Activated naive CD8-positive, alpha-beta T cell treated with anti-CD3 and anti-CD28 coated beads, Interleukin-2, amount 50 U/mL, for 24 hours (primary cell): ENCODE results near the gene WWC1.

Source experiments
- ATAC-seq: fragments of 150-1000 bp; cut with Tn5 transposase; one replicate; pipeline ENCODE4 v1.10.0; 2021
- DNase-seq: peaks from one replicate; pipeline ENCODE4 v3.0.0; 2021
- H3K27ac Mint-ChIP-seq: one replicate; pipeline ENCODE4 v1.8.0; 2021; ENCODE audit warnings: mild to moderate bottlenecking, mixed read lengths
- H3K27me3 Mint-ChIP-seq: one replicate; pipeline ENCODE4 v1.8.0; 2021; ENCODE audit warnings: mixed read lengths
- H3K36me3 Mint-ChIP-seq: one replicate; pipeline ENCODE4 v1.8.0; 2021; ENCODE audit warnings: low read depth, mixed read lengths
- H3K4me1 Mint-ChIP-seq: one replicate; pipeline ENCODE4 v1.8.0; 2021; ENCODE audit warnings: mixed read lengths
- H3K4me3 Mint-ChIP-seq: one replicate; pipeline ENCODE4 v1.8.0; 2021; ENCODE audit warnings: mild to moderate bottlenecking, moderate library complexity, mixed read lengths
- H3K9me3 Mint-ChIP-seq: one replicate; pipeline ENCODE4 v1.8.0; 2021; ENCODE audit warnings: mixed read lengths

WWC1 gene

DNA sequence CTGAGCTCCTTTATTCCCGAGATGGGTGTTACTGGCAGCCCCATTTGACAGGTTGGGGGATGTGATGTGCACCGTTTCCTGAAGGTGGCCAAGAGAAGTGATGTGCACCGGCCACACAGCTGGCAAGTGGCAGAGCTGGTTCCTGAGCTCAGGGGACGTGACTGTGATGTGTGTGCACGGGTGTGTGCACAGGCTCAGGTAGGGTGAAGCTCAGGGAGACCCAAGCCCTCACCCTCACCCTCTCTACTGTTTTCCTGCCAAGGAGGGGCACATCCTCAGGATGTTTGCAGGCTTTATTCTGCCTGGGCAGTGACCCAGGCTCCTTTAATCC is 56.6 kb downstream of the WWC1 start:
- Mint-ChIP-seq H3K27me3 (peaks cover 4% of the 10 kb centered on the region), H3K36me3 (no peaks in the 10 kb centered on the region), H3K9me3 (no peaks in the 10 kb centered on the region), H3K4me1 (no peaks in the 10 kb centered on the region), H3K4me3 (no peak overlapping the region), H3K27ac (no peak overlapping the region)
- DNase-seq (no peak), ATAC-seq (no peak)

DNA sequence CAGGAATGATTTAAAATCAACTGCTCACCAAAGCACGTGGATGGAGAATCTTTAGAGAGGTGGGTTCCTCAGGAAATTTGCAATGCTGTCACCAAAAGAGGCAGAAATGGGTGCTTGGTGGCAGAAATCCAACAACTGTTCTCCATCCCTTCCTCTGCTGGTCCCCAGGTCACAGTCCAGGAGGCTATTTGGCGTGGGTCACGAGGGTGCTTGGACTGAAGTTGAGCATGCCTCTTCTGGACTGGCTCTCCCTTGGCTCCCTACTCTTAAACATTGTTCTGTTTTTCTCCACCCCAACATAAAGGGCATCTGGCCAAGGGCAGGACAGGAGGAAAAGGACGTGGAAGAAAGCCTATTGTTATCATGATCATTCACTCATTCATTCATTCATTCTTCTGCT is 58.9 kb downstream of the WWC1 start:
- Mint-ChIP-seq H3K4me1 (no peaks in the 10 kb centered on the region), H3K4me3 (no peak overlapping the region), H3K9me3 (no peaks in the 10 kb centered on the region), H3K36me3 (no peaks in the 10 kb centered on the region), H3K27ac (no peak overlapping the region), H3K27me3 (peaks cover 3% of the 10 kb centered on the region)
- ATAC-seq: no peak
- no peak for DNase-seq

DNA sequence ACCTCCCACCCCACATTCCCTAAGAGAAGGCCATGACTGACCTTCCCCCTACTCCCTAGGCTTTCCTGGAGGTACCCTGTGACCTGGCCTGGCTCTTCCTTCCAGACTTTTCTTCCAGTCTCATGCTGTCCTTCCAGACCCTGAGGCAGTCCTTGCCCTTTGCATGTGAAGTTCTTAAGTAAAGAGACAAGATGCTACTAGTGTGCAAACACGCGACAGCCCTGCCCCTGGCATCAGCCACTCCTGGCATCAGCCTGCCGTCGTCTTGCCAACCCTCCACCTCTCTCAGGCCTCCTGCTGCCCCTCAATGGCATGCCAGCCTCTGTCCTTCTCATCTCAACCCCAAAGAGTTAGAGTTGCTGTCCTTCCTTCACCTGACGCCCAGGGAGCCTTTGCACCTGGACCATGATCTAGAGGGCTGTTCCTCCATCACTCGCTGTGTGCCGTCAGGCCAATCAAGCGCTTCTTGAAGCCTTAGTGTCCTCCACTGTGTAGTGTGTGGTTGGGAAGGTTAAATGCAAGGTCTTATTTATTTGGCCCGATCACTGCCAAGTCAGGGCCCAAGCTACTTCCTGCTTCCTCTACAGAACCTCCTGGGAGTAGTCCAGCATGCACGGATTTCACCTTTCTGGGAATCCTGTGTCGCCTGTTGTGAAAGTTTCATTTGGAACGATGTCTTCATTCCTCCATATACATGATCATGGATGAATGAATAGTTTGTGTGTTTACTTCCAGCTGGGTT is 61.9 kb downstream of the WWC1 start:
- Mint-ChIP-seq H3K27ac (no peak overlapping the region), H3K4me1 (no peaks in the 10 kb centered on the region)
- ATAC-seq: no peak

DNA sequence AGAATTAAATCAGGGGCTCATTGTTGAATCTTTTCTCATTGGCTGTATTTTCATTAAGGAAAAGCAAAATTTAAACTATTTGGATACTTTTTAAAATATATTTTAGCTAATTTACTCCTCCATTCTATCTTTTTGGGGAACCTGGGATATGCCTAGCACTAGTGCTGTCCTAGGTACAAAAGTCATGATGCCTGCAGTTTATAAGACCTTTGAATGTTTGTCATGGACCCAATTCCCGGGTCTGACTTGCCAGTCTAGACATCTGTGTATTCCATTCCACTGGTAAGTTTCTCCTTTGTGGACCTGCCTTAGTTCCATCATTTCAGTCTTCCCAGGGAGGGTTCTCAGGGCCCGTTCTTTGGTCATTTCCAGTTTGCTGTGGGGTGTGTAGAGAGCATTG is 63.0 kb downstream of the WWC1 start:
- DNase-seq (no peak), ATAC-seq (no peak)
- H3K4me3 Mint-ChIP-seq: no peak overlapping the region
- H3K36me3 Mint-ChIP-seq: no peaks in the 10 kb centered on the region
- no peaks in the 10 kb centered on the region for H3K27me3 Mint-ChIP-seq
- no peak overlapping the region for H3K27ac Mint-ChIP-seq
- no peaks in the 10 kb centered on the region for H3K4me1 Mint-ChIP-seq
- H3K9me3 Mint-ChIP-seq: no peaks in the 10 kb centered on the region

More for the DNA sequence above, 61.9 kb downstream of the WWC1 start:
- no peaks in the 10 kb centered on the region for H3K9me3 Mint-ChIP-seq
- H3K4me3 Mint-ChIP-seq: no peak overlapping the region
- no peaks in the 10 kb centered on the region for H3K36me3 Mint-ChIP-seq
- no peak for DNase-seq
- H3K27me3 Mint-ChIP-seq: no peaks in the 10 kb centered on the region

DNA sequence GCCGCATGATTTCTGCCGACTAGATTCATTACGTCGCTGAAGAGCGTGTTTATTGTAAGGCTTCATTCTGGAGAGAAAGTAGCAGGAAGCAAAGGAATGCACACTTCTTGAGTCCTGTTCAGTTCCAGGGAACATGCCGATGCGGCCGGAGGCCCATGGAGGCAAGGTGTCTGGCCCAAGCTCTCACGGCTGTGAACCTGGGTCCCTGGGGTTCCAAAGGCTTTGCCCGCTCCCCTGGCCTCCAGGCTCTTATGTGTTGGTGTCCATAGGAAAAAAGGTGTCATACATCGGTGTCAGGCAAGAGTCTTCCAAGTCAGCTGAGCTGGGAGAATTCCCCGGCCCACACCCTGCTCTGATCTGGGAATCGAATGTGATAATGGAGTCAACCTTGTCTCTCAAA is 64.7 kb downstream of the WWC1 start:
- DNase-seq: no peak
- Mint-ChIP-seq H3K4me3 (no peak overlapping the region), H3K27me3 (no peaks in the 10 kb centered on the region), H3K27ac (no peak overlapping the region), H3K36me3 (no peaks in the 10 kb centered on the region), H3K4me1 (no peaks in the 10 kb centered on the region), H3K9me3 (no peaks in the 10 kb centered on the region)
- ATAC-seq: no peak

DNA sequence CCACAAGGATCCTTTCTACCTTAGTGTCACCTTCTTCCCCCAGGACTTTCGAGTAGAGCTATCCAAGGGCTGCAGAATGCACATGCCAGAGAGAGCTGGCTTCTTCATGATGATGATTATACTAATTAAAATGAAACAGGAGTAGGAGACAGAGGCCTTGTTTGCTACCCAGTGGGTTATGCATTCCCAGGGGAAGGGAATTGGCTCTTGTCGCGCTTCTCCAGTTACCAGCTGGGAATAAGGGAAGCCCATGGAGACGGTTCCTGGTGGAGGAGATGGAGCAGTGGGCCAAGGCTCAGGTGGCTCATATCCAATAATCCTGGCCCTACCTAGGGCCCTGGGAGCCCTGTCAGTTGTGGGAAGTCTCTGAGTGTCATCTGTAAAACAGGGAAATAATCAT is 65.1 kb downstream of the WWC1 start:
- H3K27ac Mint-ChIP-seq: no peak overlapping the region
- H3K4me3 Mint-ChIP-seq: no peak overlapping the region
- H3K4me1 Mint-ChIP-seq: no peaks in the 10 kb centered on the region
- DNase-seq: no peak
- H3K9me3 Mint-ChIP-seq: no peaks in the 10 kb centered on the region
- no peaks in the 10 kb centered on the region for H3K36me3 Mint-ChIP-seq
- H3K27me3 Mint-ChIP-seq: no peaks in the 10 kb centered on the region
- ATAC-seq: no peak

DNA sequence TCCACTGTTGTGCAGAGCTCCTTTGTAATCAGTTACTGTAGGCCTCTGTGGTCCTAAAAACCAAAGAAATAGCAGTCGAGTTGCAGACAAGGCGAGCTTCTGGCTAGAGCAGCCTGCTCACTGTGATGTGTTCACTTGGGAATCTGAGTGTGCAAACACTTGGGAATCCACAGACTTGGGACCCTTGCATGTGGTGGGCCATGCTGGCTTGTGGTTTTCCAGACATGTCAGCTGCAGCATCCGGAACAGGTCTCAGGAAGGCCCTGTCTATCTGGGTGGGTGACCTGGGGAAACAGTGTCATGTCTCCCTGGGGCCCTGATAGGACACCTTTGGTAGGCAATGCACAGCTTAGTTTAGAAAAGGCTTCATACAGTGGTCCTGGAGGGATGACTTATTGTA is 66.4 kb downstream of the WWC1 start:
- no peaks in the 10 kb centered on the region for H3K9me3 Mint-ChIP-seq
- no peak overlapping the region for H3K27ac Mint-ChIP-seq
- H3K36me3 Mint-ChIP-seq: no peaks in the 10 kb centered on the region
- ATAC-seq (no peak), DNase-seq (no peak)
- H3K27me3 Mint-ChIP-seq: peaks cover under 1% of the 10 kb centered on the region
- H3K4me1 Mint-ChIP-seq: no peaks in the 10 kb centered on the region
- no peak overlapping the region for H3K4me3 Mint-ChIP-seq

DNA sequence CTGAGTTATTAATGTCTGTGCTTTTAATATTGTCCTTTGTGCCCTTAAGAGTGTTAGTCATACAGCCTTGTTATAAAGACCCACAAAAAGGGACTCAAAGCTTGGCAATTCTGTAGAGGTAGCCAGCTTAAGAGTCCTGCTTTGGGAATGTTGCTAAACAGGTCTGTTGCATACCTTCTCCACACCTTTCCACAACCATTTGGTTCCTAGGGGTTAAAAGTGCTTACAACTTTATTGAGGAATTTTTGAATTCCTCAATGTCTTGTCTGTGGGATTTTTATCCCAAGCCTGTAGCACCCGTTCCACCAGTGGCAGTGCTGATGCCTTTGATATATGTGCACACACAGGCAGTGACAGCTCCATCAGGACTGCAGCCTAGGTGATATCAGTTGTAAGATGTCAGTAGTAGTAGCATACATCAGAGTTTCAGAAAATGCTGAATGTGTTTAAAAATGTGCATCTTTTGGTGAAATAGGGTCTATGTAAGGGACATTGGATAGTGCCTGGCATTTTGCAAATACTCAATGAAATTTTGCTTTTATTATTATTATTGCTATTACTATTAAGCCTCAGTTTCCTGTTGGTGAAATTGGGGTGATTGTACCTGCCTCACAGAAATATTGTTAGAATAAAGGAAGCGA is 68.5 kb downstream of the WWC1 start:
- Mint-ChIP-seq H3K36me3 (no peaks in the 10 kb centered on the region), H3K4me1 (no peaks in the 10 kb centered on the region), H3K4me3 (no peak overlapping the region), H3K9me3 (no peaks in the 10 kb centered on the region), H3K27ac (no peak overlapping the region), H3K27me3 (peaks cover 2% of the 10 kb centered on the region)
- ATAC-seq (no peak), DNase-seq (no peak)

DNA sequence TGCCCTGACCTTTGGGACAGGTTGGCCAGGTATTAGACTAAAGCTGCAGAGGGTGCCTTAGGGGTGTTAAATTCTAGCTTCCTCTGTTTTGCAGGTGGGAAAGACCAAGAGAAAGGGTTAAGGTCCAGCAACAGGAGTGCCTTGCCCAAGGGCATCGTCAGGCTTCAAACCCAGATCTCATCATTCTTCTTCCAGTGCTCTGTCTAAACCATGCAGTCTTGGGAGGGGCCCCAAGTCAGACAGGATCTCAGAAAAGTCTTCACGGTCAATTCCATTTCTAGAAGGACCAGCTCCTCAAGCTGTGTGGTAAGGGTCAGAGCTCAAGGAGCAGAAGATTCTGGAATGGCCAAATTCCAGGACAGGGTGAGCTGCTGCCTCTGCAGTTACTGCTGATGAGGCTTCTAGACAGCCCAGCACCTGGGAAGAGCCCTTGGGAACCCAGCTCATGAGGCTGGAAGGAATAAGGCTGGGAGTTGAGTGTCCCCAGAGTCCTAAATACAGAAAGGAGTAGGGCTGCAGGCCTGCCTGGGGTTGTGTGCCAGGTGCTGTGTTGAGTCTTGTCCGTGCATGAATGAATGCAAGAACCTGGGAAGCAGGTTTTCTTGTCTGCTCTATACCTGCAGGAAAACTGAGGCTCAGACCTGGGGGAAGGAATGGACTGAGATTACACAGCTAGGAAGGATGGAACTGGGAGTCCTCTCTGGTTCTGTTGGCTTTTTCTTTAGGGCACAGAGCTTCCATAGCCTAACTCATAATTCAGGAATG is 69.3 kb downstream of the WWC1 start:
- Mint-ChIP-seq H3K4me1 (no peaks in the 10 kb centered on the region), H3K4me3 (no peak overlapping the region), H3K9me3 (no peaks in the 10 kb centered on the region), H3K36me3 (no peaks in the 10 kb centered on the region), H3K27ac (no peak overlapping the region), H3K27me3 (peaks cover 2% of the 10 kb centered on the region)
- ATAC-seq (no peak), DNase-seq (no peak)

DNA sequence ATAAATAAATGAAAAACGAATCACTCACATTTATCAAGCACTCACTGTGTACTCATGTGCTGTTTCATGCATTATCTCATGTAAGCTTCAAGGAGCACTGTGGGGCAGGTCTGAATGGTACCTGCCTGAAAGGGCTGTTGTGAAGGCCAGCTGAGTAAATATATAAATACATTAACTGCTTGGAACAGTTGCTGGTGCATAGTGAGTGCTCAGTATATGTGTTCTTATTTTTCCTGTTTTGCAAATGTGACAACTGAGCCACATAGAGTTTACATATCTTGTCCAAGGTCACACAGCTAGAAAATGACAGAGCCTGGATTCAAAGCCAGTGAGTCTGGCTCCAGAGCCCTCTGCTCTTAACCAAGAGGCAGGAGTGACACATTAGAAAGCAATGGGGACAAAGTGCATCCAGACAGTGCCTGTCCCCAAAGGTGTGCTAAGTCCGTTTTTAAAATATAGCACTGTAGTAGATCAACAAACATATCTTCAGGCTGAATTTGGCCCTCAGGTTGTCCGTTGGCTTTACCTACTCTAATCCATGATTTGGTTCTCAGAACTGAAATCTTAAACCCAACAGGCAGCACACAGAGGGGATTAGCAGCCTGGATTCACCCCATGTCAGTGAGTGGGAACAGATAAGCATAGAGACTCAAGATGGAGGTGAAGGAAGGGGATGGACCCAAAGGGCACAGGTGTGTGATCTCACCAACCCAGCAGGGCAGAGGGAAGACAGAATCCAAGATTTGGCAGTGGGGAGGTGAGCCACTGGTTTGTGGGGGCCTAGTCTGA is 70.8 kb downstream of the WWC1 start:
- H3K4me1 Mint-ChIP-seq: no peaks in the 10 kb centered on the region
- no peak overlapping the region for H3K4me3 Mint-ChIP-seq
- ATAC-seq: no peak
- no peak for DNase-seq
- H3K27ac Mint-ChIP-seq: no peak overlapping the region
- no peaks in the 10 kb centered on the region for H3K9me3 Mint-ChIP-seq
- peaks cover 2% of the 10 kb centered on the region for H3K27me3 Mint-ChIP-seq
- H3K36me3 Mint-ChIP-seq: no peaks in the 10 kb centered on the region

DNA sequence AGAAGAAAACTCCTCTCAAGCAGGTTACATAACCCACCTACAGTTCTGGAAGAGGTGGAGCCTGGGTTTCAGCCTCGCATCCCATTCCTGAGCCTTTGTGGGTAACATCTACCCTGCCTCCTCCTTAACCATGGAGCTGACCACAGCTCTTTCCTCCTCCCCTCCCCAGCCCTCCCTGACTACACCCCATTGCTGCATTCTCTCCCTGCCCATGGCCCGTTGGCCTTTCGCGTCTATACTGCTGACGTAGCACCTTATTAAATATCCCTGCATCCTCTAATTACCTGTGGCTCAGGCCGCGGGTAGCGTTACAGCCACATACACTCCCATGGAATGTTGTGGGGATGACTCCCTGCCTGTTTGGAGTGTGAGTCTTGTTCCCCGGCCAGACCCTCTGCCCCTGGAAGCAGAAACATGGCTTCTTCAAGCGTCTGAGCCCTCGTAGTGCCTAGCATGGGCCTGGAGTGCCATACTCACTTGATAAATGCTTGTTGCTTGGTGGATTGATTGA is 72.8 kb downstream of the WWC1 start:
- ATAC-seq: no peak
- no peaks in the 10 kb centered on the region for H3K36me3 Mint-ChIP-seq
- H3K27ac Mint-ChIP-seq: no peak overlapping the region
- H3K4me1 Mint-ChIP-seq: no peaks in the 10 kb centered on the region
- DNase-seq: no peak
- H3K9me3 Mint-ChIP-seq: no peaks in the 10 kb centered on the region
- no peak overlapping the region for H3K4me3 Mint-ChIP-seq
- peaks cover 2% of the 10 kb centered on the region for H3K27me3 Mint-ChIP-seq

DNA sequence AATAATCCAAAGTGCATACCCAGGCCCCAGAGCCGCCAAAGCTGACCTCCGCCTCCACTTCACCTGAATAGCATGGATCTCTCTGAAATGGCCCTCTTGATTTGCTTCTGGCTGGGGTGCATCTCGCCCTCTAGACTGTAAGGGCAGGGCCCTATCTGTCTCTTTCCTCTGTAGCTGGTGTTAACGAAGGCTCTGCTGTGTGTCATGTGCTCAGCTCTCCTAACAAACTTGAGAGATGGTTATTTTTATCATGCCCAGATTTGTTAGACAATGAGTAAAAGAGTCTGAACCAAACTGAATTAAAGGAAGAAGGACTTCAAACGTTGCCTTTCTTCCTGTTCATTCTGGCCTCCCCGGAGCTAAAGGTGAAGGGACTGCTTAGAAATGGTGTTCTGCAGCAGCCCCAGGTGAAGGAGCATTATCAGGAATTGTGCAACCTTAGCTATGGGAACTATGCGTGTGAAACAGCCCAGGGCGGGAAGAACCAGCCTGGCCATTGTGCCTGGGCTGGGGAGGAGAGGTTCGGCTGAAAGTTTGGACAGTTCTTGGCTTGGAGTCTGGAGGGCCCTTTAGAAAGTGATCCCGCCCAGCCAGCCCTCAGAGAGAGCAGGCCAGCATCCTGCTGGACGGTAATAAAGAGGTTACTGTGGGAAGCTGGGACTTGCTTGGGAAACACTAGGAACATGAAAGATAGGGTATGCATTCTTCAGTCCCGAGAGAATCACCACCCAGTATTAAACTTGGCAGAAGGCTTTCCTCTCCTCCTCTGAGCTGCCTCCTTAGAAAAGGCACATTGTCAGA is 73.5 kb downstream of the WWC1 start:
- ATAC-seq (no peak), DNase-seq (no peak)
- H3K36me3 Mint-ChIP-seq: no peaks in the 10 kb centered on the region
- no peaks in the 10 kb centered on the region for H3K4me1 Mint-ChIP-seq
- H3K9me3 Mint-ChIP-seq: no peaks in the 10 kb centered on the region
- H3K4me3 Mint-ChIP-seq: no peak overlapping the region
- H3K27me3 Mint-ChIP-seq: peaks cover 2% of the 10 kb centered on the region
- no peak overlapping the region for H3K27ac Mint-ChIP-seq

DNA sequence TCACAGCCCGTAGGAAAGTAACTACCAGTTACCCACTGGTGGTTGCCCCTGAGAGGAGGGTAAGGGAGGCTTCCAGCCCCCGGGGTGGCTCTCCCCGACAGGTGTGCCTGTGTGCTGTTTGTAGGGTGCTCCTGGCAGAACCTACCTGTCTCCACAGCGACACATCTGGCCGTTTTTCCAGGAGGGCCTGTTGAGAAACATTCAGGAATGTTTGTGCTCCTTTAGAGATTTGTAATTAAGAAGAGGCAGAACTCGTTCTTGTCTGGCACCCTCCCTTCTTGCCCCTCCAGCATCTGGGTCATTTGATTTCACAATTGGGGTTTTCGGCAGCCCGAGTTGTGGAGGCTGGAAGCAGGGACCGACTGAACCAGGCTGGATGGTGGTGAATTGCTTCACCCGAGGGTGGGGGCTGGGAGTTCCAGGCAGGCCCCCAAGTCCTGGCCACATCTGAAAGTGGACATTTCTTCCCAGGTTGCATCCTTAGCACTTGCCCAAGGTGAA is 74.2 kb downstream of the WWC1 start:
- H3K36me3 Mint-ChIP-seq: no peaks in the 10 kb centered on the region
- ATAC-seq (no peak), DNase-seq (no peak)
- no peaks in the 10 kb centered on the region for H3K4me1 Mint-ChIP-seq
- H3K9me3 Mint-ChIP-seq: no peaks in the 10 kb centered on the region
- no peak overlapping the region for H3K27ac Mint-ChIP-seq
- H3K4me3 Mint-ChIP-seq: no peak overlapping the region
- peaks cover 2% of the 10 kb centered on the region for H3K27me3 Mint-ChIP-seq

DNA sequence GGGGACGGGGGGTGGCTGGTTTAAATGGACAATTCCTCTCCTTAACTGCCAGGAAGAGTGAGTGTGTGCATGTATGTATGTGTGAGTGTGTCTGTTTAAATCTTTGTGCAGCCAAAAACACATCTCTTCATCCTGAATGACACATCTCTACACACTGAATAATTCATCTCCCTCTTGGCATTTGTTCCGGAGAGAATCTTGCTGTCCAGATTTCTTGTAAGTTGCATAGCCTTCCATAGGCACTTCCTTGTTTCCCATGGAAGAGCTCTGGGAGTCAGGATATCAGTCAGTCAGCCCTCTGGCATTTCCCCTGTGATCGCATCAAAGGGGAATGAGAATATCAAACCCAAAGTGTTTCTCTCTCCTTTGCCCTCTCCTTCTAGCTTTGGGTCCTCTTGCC is 74.7 kb downstream of the WWC1 start:
- H3K27ac Mint-ChIP-seq: no peak overlapping the region
- H3K9me3 Mint-ChIP-seq: no peaks in the 10 kb centered on the region
- no peaks in the 10 kb centered on the region for H3K4me1 Mint-ChIP-seq
- H3K27me3 Mint-ChIP-seq: peaks cover 2% of the 10 kb centered on the region
- no peak overlapping the region for H3K4me3 Mint-ChIP-seq
- DNase-seq (no peak), ATAC-seq (no peak)
- H3K36me3 Mint-ChIP-seq: no peaks in the 10 kb centered on the region
